Measurements from ENCODE around the gene AKT2. TPM values are rescaled to one million over a fixed set of nuclear protein-coding genes. Genes with fewer than 3 reads are reported as not detected.

The AKT2 gene
- total RNA-seq, 1 experiment from 2014 or later, result 146 TPM

- ChIA-PET POLR2A (ENCODE audit: low non-redundant PET) (no interaction called here), CTCF (no interaction called here)
- Histone ChIP-seq H3K27ac (ENCODE audit: low read depth, low read length, poor library complexity, severe bottlenecking) (no peak overlapping the region), H3K36me3 (ENCODE audit: insufficient read depth, low read length, poor library complexity, severe bottlenecking) (peaks cover 26% of the 10 kb centered on the region), H3K4me1 (ENCODE audit: insufficient read depth, low read length, poor library complexity, severe bottlenecking) (peaks cover 8% of the 10 kb centered on the region), H3K9me3 (ENCODE audit: low read depth, low read length, poor library complexity, severe bottlenecking) (no peaks in the 10 kb centered on the region), H3K27me3 (replicated peaks; ENCODE audit: insufficient read depth, low read depth, low read length, poor library complexity) (no peaks in the 10 kb centered on the region), H3K4me3 (ENCODE audit: low read depth, low read length, poor library complexity, severe bottlenecking) (no peak overlapping the region)
- intact Hi-C loops (cut with micrococcal nuclease; ENCODE audit: unreplicated experiment), result no loop called here
- TF ChIP-seq, protein P1, sequence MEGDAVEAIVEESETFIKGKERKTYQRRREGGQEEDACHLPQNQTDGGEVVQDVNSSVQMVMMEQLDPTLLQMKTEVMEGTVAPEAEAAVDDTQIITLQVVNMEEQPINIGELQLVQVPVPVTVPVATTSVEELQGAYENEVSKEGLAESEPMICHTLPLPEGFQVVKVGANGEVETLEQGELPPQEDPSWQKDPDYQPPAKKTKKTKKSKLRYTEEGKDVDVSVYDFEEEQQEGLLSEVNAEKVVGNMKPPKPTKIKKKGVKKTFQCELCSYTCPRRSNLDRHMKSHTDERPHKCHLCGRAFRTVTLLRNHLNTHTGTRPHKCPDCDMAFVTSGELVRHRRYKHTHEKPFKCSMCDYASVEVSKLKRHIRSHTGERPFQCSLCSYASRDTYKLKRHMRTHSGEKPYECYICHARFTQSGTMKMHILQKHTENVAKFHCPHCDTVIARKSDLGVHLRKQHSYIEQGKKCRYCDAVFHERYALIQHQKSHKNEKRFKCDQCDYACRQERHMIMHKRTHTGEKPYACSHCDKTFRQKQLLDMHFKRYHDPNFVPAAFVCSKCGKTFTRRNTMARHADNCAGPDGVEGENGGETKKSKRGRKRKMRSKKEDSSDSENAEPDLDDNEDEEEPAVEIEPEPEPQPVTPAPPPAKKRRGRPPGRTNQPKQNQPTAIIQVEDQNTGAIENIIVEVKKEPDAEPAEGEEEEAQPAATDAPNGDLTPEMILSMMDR (conservative IDR thresholded peaks at IDR 0.05; ENCODE audit: low read depth, low read length), result no peak
- TF ChIP-seq EZH2 (IDR thresholded peaks at IDR 0.05; ENCODE audit: borderline replicate concordance, low read depth, low read length, poor library complexity, severe bottlenecking), result no peak
- no TSS peak for BruUV-seq (replicated peaks)
- no peak for DNase-seq (ENCODE audit: low spot score)
These were observed 43.2 kb downstream of the AKT2 start for GRCh38 chr19:40241809-40242384.

GRCh38 chr19:40241125-40241808 lies 43.9 kb downstream of the AKT2 start:
- ChIA-PET CTCF (no interaction called here), POLR2A (ENCODE audit: low non-redundant PET) (no interaction called here)
- BruUV-seq (replicated peaks), result no TSS peak
- H3K36me3 ChIP-seq (ENCODE audit: insufficient read depth, low read length, poor library complexity, severe bottlenecking), result peaks cover 31% of the 10 kb centered on the region
- no peak overlapping the region for H3K4me3 ChIP-seq (ENCODE audit: low read depth, low read length, poor library complexity, severe bottlenecking)
- no peak for TF ChIP-seq EZH2 (IDR thresholded peaks at IDR 0.05; ENCODE audit: borderline replicate concordance, low read depth, low read length, poor library complexity, severe bottlenecking)
- TF ChIP-seq, protein P1 (conservative IDR thresholded peaks at IDR 0.05; ENCODE audit: low read depth, low read length), result no peak
- intact Hi-C loops (cut with micrococcal nuclease; ENCODE audit: unreplicated experiment), result no loop called here
- no peak for DNase-seq (ENCODE audit: low spot score)
- H3K27me3 ChIP-seq (replicated peaks; ENCODE audit: insufficient read depth, low read depth, low read length, poor library complexity), result no peaks in the 10 kb centered on the region
- peaks cover 8% of the 10 kb centered on the region for H3K4me1 ChIP-seq (ENCODE audit: insufficient read depth, low read length, poor library complexity, severe bottlenecking)
- H3K27ac ChIP-seq (ENCODE audit: low read depth, low read length, poor library complexity, severe bottlenecking), result no peak overlapping the region
- no peaks in the 10 kb centered on the region for H3K9me3 ChIP-seq (ENCODE audit: low read depth, low read length, poor library complexity, severe bottlenecking)

GRCh38 chr19:40240332-40240731 lies 44.8 kb downstream of the AKT2 start:
- intact Hi-C loops (cut with micrococcal nuclease; ENCODE audit: unreplicated experiment), result no loop called here
- Histone ChIP-seq H3K4me3 (ENCODE audit: low read depth, low read length, poor library complexity, severe bottlenecking) (no peak overlapping the region), H3K9me3 (ENCODE audit: low read depth, low read length, poor library complexity, severe bottlenecking) (no peaks in the 10 kb centered on the region), H3K27ac (ENCODE audit: low read depth, low read length, poor library complexity, severe bottlenecking) (no peak overlapping the region), H3K4me1 (ENCODE audit: insufficient read depth, low read length, poor library complexity, severe bottlenecking) (peaks cover 8% of the 10 kb centered on the region), H3K36me3 (ENCODE audit: insufficient read depth, low read length, poor library complexity, severe bottlenecking) (peaks cover 40% of the 10 kb centered on the region), H3K27me3 (replicated peaks; ENCODE audit: insufficient read depth, low read depth, low read length, poor library complexity) (no peaks in the 10 kb centered on the region)
- POLR2A ChIA-PET (ENCODE audit: low non-redundant PET), result no interaction called here
- TF ChIP-seq EZH2 (IDR thresholded peaks at IDR 0.05; ENCODE audit: borderline replicate concordance, low read depth, low read length, poor library complexity, severe bottlenecking), result no peak
- CTCF ChIA-PET, result interaction anchor here (0.6 kb wide), 1 partner anchor 93 kb away, joined by 3 read pairs; no protein-coding TSS in a partner anchor
- no peak for DNase-seq (ENCODE audit: low spot score)
- BruUV-seq (replicated peaks), result no TSS peak
